Spleen (tissue), 11 donors: ENCODE measurements around the gene HCRT. TPM values are rescaled to one million over a fixed set of nuclear protein-coding genes. Genes with fewer than 3 reads are reported as not detected.

Source experiments
- DNase-seq: peaks from one replicate; pipeline ENCODE4 v3.0.0-alpha.2; 2020
- H3K27ac ChIP-seq, 8 donors: fragments of 200-600 bp; sonication (generic) in 7 of 8; 1 replicate in 4 of 8; 2 replicates in 4 of 8; pipeline versions ENCODE4 v1.5.0 to v1.8.0; 2016 to 2021; ENCODE audit warnings: inconsistent platforms in 4 of 8, mild to moderate bottlenecking in 4 of 8, moderate library complexity in 1 of 8
- H3K27me3 ChIP-seq, 7 donors: fragments of 200-600 bp; sonication (generic) in 6 of 7; replicated peaks in 1 of 7; 1 replicate in 4 of 7; 2 replicates in 3 of 7; pipeline versions ENCODE4 v1.5.0 to v1.8.0; 2016 to 2021; ENCODE audit warnings: inconsistent platforms in 3 of 7, mild to moderate bottlenecking in 1 of 7
- H3K36me3 ChIP-seq, 6 donors: fragments of 200-600 bp; sonication (generic) in 5 of 6; 1 replicate in 4 of 6; 2 replicates in 2 of 6; pipeline versions ENCODE4 v1.5.0 to v1.8.0; 2016 to 2021; ENCODE audit warnings: inconsistent platforms in 2 of 6
- H3K4me1 ChIP-seq, 6 donors: fragments of 200-600 bp; sonication (generic) in 5 of 6; 1 replicate in 3 of 6; 2 replicates in 3 of 6; pipeline versions ENCODE4 v1.5.0 to v1.8.0; 2016 to 2021; ENCODE audit warnings: inconsistent platforms in 3 of 6
- H3K4me3 ChIP-seq, 8 donors: fragments of 200-600 bp; sonication (generic) in 7 of 8; 1 replicate in 4 of 8; 2 replicates in 4 of 8; pipeline versions ENCODE4 v1.5.0 to v1.8.0; 2016 to 2021; ENCODE audit warnings: inconsistent platforms in 4 of 8, mild to moderate bottlenecking in 4 of 8, moderate library complexity in 2 of 8
- H3K9me3 ChIP-seq, 8 donors: fragments of 200-600 bp; sonication (generic) in 7 of 8; 1 replicate in 4 of 8; 2 replicates in 4 of 8; pipeline versions ENCODE4 v1.5.0 to v1.8.0; 2016 to 2021; ENCODE audit warnings: inconsistent platforms in 4 of 8
- CTCF ChIP-seq, 11 experiments: fragments of 200-600 bp in 7 of 11; fragments of 450-650 bp in 4 of 11; sonication (generic) in 4 of 11; IDR thresholded peaks in 8 of 11; conservative IDR thresholded peaks in 3 of 11; 1 replicate in 7 of 11; 2 replicates in 4 of 11; pipeline versions ENCODE4 v1.4.0 to v1.8.0; 2016 to 2021; ENCODE audit warnings: antibody characterized with exemption in 11 of 11, inconsistent platforms in 4 of 11, mild to moderate bottlenecking in 1 of 11
- POLR2A ChIP-seq, 3 donors: fragments of 450-650 bp; IDR thresholded peaks; one replicate each; pipeline ENCODE4 v1.5.1; 2017; ENCODE audit warnings: antibody characterized with exemption in 3 of 3, mild to moderate bottlenecking in 1 of 3
- POLR2AphosphoS5 ChIP-seq, 3 donors: sonication (generic); formaldehyde crosslinking; IDR thresholded peaks; one replicate each; pipeline ENCODE4 v1.5.1; 2017; ENCODE audit warnings: antibody characterized with exemption in 3 of 3
- WGBS, 5 donors: extraction: QIAGEN DNeasy Blood & Tissue Kit in 3 of 5; methylation state at CpG; one replicate each; pipeline versions ENCODE4 v1.1.5 to v1.1.7; 2013 to 2018; 5-methylcytosine and 5-hydroxymethylcytosine counted together
- intact Hi-C: fragments of 100-400 bp; cut with DNase I; formaldehyde crosslinking; loops from one replicate; pipeline ENCODE4 v1.15.0; 2023; ENCODE audit warnings: low total_unique reads
- polyA plus RNA-seq, 3 donors: library from polyadenylated mRNA; stranded (reverse); fragments of 200-250 nt; gene quantifications; one replicate each; pipeline ENCODE4 v1.2.1, GENCODE V29; 2013
- total RNA-seq, 7 donors: library from RNA; depleted of rRNA in 3 of 7; stranded (reverse); fragments of >200 nt in 3 of 7; fragmentation: NEBNext Ultra II Directional in 4 of 7; extraction: Animal tissue kit (Norgen Biotek cat#: 25700) in 4 of 7; gene quantifications; one replicate each; pipeline versions ENCODE4 v1.1.0 to v1.2.1, GENCODE V29; 2016 to 2021
- donor health status: healthy with polysubstance abuse.
- donor health status: DM: no; HTN: no; CAD: no; lungs with moderate emphysema.
- donor health status: DM: no; HTN: no; CAD: no.
- donor health status: Bipolar disorder and iron deficiency.
- donor health status: healthy.
- donor health status: DM: no; HTN: no; CAD: no.
- donor health status: DM: yes; HTN: yes; CAD: no.

HCRT gene
- total and polyA plus RNA-seq, 10 donors, result not detected

GRCh38 chr17:42191275-42191608, 6.0 kb upstream of the HCRT start:
- no peak for DNase-seq
- TF ChIP-seq CTCF (IDR thresholded peaks at IDR 0.05 in 8 of 11, conservative IDR thresholded peaks at IDR 0.05 in 3 of 11) (no peak), POLR2AphosphoS5 (IDR thresholded peaks at IDR 0.05) (no peak), POLR2A (IDR thresholded peaks at IDR 0.05) (no peak)
- peaks cover 0 to 36% (median 8%) of the 10 kb centered on the region in 6 donors for H3K36me3 ChIP-seq
- 92 to 99% (median 96%) methylated on average over 5 of the region's 5 CpGs for WGBS, 5 donors
- intact Hi-C loops, result no loop called here
- H3K9me3 ChIP-seq, result no peaks in the 10 kb centered on the region
- no peak overlapping the region for H3K27ac ChIP-seq
- no peak overlapping the region for H3K4me3 ChIP-seq
- no peaks in the 10 kb centered on the region for H3K27me3 ChIP-seq
- H3K4me1 ChIP-seq, result peaks cover 23 to 71% (median 44%) of the 10 kb centered on the region in 6 donors

GRCh38 chr17:42190491-42191274, 5.4 kb upstream of the HCRT start:
- Histone ChIP-seq H3K27me3 (no peaks in the 10 kb centered on the region), H3K9me3 (no peaks in the 10 kb centered on the region), H3K4me1 (peaks cover 23 to 73% (median 44%) of the 10 kb centered on the region in 6 donors), H3K4me3 (no peak overlapping the region), H3K27ac (peak overlapping the region in 1 of 8 donors; percentile 66), H3K36me3 (peaks cover 0 to 36% (median 8%) of the 10 kb centered on the region in 6 donors)
- no peak for DNase-seq
- TF ChIP-seq CTCF (IDR thresholded peaks at IDR 0.05 in 8 of 11, conservative IDR thresholded peaks at IDR 0.05 in 3 of 11) (no peak), POLR2AphosphoS5 (IDR thresholded peaks at IDR 0.05) (peak in 2 of 3 donors; percentile 12 to 36)
- WGBS, 5 donors, result 86 to 94% (median 88%) methylated on average over 5 to 17 of the region's 17 CpGs
- intact Hi-C loops, result no loop called here

- DNase-seq, result peak; percentile 77
- Histone ChIP-seq H3K4me1 (peaks cover 23 to 72% (median 45%) of the 10 kb centered on the region in 6 donors), H3K27me3 (no peaks in the 10 kb centered on the region), H3K36me3 (peaks cover 0 to 36% (median 8%) of the 10 kb centered on the region in 6 donors), H3K9me3 (no peaks in the 10 kb centered on the region), H3K4me3 (no peak overlapping the region), H3K27ac (peak overlapping the region in 3 of 8 donors; percentile 28 to 66 (median 28))
- intact Hi-C loops, result loop anchor here (10.0 kb wide), 1 partner anchor 75 kb away; the partner anchor contains the start of gene DHX58
- 65 to 84% (median 72%) methylated on average over 9 to 11 of the region's 11 CpGs for WGBS, 5 donors
- TF ChIP-seq CTCF (IDR thresholded peaks at IDR 0.05 in 8 of 11, conservative IDR thresholded peaks at IDR 0.05 in 3 of 11) (no peak), POLR2AphosphoS5 (IDR thresholded peaks at IDR 0.05) (peak in 1 of 3 donors; percentile 33)
Observed at GRCh38 chr17:42189651-42189965, 4.4 kb upstream of the HCRT start.
